ENCODE measurements around the gene SEC22B.
"Not testable (repeated sequence)": the region's sequence is repeated elsewhere in the genome, so short reads cannot be mapped to it uniquely, and the experiment has no call there.

The SEC22B gene

DNA sequence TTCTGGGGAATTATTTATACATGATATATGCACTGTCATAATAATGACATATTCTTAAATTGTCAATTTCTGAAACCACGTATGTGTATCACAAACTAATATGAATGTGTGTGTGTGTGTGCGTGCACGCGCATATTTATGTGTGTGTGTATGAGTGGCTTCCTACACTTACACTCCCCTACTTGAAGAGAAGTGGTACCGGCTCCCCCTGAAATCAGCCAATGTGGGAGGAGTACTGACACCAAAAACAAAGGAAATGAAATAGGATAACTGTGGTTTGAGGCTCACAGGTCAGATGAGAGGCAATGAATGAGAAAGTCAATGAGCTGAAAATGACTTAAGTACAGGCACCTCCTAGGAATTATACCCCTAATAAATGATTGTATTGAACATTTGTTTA, 64.1 kb downstream of the SEC22B start:
- DNase-seq: not testable (repeated sequence)

DNA sequence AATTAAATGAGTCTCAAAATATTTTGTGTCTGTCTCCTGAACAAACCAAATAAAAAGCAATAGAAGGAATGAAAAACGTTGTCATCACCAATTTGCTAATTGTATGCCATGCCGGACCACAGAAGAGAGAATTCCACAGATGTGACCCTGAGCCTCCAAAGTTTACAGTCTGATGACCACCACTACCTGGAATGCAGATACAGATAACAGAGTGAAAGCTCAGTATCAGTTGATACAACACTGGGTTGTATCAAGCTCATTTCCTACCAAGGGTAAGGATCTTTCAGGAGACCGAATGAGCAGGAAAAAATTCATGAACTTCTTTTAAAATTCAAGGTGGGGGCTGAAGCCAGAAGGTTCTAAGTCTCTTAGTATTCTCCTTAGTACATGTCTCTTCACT, 64.5 kb downstream of the SEC22B start:
- DNase-seq: not testable (repeated sequence)

DNA sequence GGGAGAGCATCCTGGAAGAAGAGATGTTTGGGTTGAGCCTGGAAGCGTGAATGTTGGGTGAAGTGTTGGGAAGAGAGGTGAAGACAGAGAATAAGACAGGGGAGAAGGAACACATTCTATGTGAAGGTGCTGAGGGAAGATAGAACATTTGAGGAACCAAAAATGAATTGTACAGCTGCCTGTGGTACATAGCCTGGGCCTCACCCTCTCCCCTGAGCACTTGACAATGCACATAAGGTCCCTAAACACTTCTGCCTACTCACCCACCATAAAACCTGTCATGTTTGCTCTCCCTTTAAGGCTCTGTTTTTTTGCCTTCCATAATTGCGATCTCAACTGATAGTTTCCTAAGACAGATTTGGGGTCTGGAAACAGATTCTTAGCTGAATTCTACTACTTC, 65.3 kb downstream of the SEC22B start:
- not testable (repeated sequence) for DNase-seq

DNA sequence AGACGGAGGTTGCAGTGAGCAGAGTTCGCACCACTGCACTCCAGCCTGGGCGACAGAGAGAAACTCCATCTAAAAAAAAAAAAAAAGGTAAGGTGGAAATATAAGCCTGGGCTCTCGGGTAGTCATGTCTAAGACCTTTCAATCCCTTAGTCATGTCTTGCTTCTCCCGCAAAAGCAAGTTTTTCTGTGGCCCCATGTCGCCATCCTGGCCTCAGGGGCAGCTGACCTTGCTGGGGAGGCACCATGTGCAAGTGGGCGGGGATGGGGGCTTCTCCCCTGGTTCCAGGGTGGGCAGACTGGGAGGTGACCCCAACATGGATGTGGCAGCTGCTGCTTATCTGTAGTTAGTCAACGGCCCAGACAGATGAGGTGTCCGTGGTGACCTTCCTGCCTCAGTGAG, 66.7 kb downstream of the SEC22B start:
- DNase-seq: not testable (repeated sequence)

DNA sequence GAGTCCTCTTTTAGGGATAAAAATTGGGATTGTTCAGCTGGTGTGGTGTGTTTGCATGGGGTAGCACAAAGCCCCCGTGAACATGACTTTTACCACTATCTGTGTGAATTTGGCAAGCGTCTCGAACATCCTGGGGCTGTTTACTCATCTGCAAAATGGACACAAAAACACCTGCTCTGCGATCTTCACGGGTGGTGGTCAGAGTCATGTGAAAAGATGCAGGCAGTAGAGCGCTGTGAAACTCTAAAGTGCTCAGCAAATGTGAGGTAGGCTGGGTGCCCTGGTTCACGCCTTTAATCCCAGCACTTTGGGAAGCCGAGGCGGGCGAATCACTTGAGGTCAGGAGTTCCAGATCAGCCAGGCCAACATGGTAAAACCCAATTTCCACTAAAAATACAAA, 67.1 kb downstream of the SEC22B start:
- DNase-seq: not testable (repeated sequence)

DNA sequence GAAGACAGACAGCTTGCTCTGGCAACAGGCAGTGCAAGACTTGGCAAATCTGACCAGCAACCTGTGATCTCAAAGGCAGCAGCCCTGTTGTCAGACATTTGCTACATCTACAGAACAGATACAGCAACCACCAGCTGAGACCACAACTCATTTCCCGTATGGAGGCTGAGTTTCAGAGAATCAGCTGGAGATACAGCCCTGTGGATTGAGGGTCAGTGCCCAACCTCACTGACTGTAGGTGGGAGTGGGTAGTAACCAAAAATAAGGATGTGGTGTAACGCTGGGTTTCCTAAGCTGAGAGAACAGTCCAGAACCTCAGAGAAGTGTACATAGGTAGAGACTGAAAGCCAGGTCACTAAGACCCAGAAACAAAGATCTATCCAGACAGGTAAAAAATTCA, 71.0 kb downstream of the SEC22B start:
- peak in 1 of 5 donors; percentile 2 for DNase-seq

DNA sequence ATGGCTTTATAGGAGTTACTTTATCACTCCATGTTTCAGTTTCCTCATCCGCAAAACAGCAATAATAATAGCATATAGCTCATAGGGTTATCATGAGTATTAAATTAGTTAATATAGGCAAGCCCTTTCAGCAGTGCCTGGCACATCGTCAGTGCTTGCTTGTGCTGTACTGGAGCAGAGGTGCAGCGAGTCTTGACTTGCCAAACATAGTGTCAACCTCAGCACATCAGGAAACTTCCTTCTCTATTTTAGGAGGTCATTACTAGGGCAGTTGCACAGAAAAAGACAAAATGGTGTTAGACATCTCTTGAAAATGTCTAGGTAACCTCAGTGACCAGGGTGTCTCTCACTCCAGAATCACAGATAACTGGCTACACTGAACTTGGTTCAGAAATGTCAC, 72.6 kb downstream of the SEC22B start:
- not testable (repeated sequence) for DNase-seq

DNA sequence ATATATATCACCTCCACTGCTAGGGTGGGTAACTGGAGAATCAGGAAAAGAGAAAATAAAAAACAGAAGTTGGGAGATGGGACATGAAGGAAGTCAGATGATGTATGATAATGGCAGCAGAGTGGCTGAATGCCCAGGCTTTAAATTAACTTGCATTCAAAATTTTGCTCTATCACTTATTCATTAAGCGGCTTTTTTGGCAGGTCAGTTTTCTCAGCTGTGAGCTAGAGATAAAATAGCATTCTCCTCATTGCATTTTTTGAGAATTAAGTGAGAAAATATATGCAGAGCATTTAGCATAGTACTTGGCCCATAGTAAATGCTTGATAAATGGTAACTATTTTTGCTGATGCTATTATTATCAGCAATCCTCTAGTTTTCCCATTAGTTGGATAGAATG, 74.7 kb downstream of the SEC22B start:
- not testable (repeated sequence) for DNase-seq

Data from T-helper 1 cell (primary cell).